ENCODE results near the gene ARPC5L. TPM values are rescaled to one million over a fixed set of nuclear protein-coding genes. Genes with fewer than 3 reads are reported as not detected.

Gene ARPC5L
- total RNA-seq, 1 experiment from 2014 or later: 50.0 TPM

DNA sequence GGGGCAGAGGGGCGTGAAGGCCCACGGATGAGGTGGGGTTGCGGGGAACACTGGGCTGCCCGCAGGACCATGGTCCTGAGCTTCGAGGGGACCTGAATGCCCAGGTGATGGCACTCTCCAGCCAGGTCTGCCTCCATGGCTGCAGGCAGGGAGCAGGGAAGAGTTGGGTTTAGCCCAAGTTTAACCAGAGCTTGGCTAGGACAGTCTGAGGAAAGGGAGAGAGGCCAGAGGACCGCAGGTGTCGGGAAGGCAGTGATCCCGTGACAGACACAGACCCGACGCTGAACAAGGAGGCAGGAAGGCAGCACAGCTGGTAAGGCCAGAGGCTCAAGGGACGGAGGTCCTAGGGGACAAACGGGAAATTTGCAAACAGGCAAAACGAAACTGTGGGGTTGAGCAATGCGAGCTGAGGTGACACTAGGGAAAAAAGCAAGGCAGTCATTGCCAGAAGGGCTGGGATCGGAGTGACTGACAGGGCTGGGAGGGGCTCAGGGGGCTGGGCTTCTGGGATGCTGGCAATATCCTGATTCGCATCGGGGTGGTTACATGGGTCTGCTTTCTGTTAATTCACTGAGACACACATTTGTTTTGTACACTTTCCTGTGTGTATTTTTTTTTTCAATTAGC is 25.0 kb downstream of the ARPC5L start (continued):
- TF ChIP-seq, protein P1, sequence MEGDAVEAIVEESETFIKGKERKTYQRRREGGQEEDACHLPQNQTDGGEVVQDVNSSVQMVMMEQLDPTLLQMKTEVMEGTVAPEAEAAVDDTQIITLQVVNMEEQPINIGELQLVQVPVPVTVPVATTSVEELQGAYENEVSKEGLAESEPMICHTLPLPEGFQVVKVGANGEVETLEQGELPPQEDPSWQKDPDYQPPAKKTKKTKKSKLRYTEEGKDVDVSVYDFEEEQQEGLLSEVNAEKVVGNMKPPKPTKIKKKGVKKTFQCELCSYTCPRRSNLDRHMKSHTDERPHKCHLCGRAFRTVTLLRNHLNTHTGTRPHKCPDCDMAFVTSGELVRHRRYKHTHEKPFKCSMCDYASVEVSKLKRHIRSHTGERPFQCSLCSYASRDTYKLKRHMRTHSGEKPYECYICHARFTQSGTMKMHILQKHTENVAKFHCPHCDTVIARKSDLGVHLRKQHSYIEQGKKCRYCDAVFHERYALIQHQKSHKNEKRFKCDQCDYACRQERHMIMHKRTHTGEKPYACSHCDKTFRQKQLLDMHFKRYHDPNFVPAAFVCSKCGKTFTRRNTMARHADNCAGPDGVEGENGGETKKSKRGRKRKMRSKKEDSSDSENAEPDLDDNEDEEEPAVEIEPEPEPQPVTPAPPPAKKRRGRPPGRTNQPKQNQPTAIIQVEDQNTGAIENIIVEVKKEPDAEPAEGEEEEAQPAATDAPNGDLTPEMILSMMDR (IDR thresholded peaks at IDR 0.05 in 2 of 3, conservative IDR thresholded peaks at IDR 0.05 in 1 of 3; ENCODE audit: borderline replicate concordance in 1 of 3, insufficient read depth in 1 of 3, low read depth in 2 of 3, low read length in 2 of 3): no peak
- TF ChIP-seq CEBPB (IDR thresholded peaks at IDR 0.05; ENCODE audit: low read depth): no peak

DNA sequence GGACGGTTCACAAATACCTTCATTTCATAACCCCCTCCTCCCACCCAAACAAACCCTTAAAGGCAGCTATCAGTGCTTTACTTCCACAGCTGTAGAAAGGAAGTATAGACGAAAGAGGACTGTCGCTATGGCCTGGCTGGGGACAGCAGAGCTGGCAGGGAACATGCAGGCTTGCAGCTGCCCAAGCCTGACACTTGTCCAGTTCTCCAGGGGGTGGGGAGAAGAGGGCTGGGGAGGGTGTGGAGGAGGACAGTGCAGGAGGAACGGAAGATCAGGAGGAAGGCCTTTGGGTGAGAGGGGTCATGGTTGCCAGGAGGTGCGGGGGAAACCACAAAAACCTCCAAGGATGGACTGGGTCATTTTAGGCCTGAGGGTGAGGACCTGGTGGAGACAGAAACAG is 25.9 kb downstream of the ARPC5L start:
- TF ChIP-seq ZFX (IDR thresholded peaks at IDR 0.05) (no peak), YY1 (IDR thresholded peaks at IDR 0.05; ENCODE audit: extremely low read depth, insufficient replicate concordance, low read depth, low read length) (no peak), RAD21 (IDR thresholded peaks at IDR 0.05; ENCODE audit: low read depth) (no peak), CEBPB (IDR thresholded peaks at IDR 0.05; ENCODE audit: low read depth) (no peak), SRF (IDR thresholded peaks at IDR 0.05; ENCODE audit: low read depth) (no peak), CBX3 (IDR thresholded peaks at IDR 0.05; ENCODE audit: low read depth) (no peak), ZNF274 (IDR thresholded peaks at IDR 0.05; ENCODE audit: low read depth, low read length) (no peak), EGR1 (IDR thresholded peaks at IDR 0.05; ENCODE audit: low read depth) (no peak), ELF1 (IDR thresholded peaks at IDR 0.05; ENCODE audit: borderline replicate concordance, low read depth) (no peak), FOSL1 (IDR thresholded peaks at IDR 0.05; ENCODE audit: low read depth) (no peak)
- TF ChIP-seq, protein P2, sequence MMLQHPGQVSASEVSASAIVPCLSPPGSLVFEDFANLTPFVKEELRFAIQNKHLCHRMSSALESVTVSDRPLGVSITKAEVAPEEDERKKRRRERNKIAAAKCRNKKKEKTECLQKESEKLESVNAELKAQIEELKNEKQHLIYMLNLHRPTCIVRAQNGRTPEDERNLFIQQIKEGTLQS (IDR thresholded peaks at IDR 0.05): no peak
- TF ChIP-seq, protein P3, sequence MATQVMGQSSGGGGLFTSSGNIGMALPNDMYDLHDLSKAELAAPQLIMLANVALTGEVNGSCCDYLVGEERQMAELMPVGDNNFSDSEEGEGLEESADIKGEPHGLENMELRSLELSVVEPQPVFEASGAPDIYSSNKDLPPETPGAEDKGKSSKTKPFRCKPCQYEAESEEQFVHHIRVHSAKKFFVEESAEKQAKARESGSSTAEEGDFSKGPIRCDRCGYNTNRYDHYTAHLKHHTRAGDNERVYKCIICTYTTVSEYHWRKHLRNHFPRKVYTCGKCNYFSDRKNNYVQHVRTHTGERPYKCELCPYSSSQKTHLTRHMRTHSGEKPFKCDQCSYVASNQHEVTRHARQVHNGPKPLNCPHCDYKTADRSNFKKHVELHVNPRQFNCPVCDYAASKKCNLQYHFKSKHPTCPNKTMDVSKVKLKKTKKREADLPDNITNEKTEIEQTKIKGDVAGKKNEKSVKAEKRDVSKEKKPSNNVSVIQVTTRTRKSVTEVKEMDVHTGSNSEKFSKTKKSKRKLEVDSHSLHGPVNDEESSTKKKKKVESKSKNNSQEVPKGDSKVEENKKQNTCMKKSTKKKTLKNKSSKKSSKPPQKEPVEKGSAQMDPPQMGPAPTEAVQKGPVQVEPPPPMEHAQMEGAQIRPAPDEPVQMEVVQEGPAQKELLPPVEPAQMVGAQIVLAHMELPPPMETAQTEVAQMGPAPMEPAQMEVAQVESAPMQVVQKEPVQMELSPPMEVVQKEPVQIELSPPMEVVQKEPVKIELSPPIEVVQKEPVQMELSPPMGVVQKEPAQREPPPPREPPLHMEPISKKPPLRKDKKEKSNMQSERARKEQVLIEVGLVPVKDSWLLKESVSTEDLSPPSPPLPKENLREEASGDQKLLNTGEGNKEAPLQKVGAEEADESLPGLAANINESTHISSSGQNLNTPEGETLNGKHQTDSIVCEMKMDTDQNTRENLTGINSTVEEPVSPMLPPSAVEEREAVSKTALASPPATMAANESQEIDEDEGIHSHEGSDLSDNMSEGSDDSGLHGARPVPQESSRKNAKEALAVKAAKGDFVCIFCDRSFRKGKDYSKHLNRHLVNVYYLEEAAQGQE (IDR thresholded peaks at IDR 0.05; ENCODE audit: low read depth): no peak
- TF ChIP-seq, protein P1 (IDR thresholded peaks at IDR 0.05 in 2 of 3, conservative IDR thresholded peaks at IDR 0.05 in 1 of 3; ENCODE audit: borderline replicate concordance in 1 of 3, insufficient read depth in 1 of 3, low read depth in 2 of 3, low read length in 2 of 3): no peak
- intact Hi-C loops (cut with micrococcal nuclease): no loop called here
- H3K4me3 ChIP-seq (replicated peaks in 1 of 2; ENCODE audit: low read depth in 1 of 2, low read length in 2 of 2): no peak overlapping the region
- RAD21 ChIA-PET (ENCODE audit: low non-redundant PET in 1 of 2, low total read pairs in 2 of 2, uncharacterized antibody in 2 of 2, unreplicated experiment in 2 of 2): no interaction called here
- H3K9ac ChIP-seq (ENCODE audit: low read length): no peak overlapping the region
- no peaks in the 10 kb centered on the region for H3K27me3 ChIP-seq (ENCODE audit: insufficient read depth, low read length)
- H3K36me3 ChIP-seq (ENCODE audit: control insufficient read depth in 1 of 2, insufficient read depth in 2 of 2, low read length in 2 of 2): peaks cover 0 to 2% of the 10 kb centered on the region in 2 experiments
- H3K4me1 ChIP-seq (ENCODE audit: control insufficient read depth in 1 of 2, insufficient read depth in 2 of 2, low read length in 2 of 2): no peaks in the 10 kb centered on the region
- H2AFZ ChIP-seq (ENCODE audit: low read depth, low read length, poor library complexity, severe bottlenecking): no peak overlapping the region
- POLR2A ChIA-PET: no interaction called here
- no TSS peak for BruUV-seq (replicated peaks)
- H3K27ac ChIP-seq (ENCODE audit: low read depth, low read length): no peak overlapping the region
- H3K9me3 ChIP-seq (ENCODE audit: control insufficient read depth in 1 of 2, insufficient read depth in 1 of 2, low read depth in 1 of 2, low read length in 2 of 2): no peaks in the 10 kb centered on the region
- DNase-seq (ENCODE audit: low read depth, low spot score): no peak
- H4K20me1 ChIP-seq (ENCODE audit: insufficient read depth): no peaks in the 10 kb centered on the region
- CTCF ChIA-PET: no interaction called here
- no peak overlapping the region for H3K4me2 ChIP-seq (ENCODE audit: low read length)
- no peaks in the 10 kb centered on the region for H3K9me2 ChIP-seq (ENCODE audit: insufficient read depth)
- no peak for ATAC-seq
- H3K79me2 ChIP-seq (ENCODE audit: insufficient read depth, low read length): no peaks in the 10 kb centered on the region

Data from HCT116 (cell line).